ENCODE data around the gene CDH13. TPM values are rescaled to one million over a fixed set of nuclear protein-coding genes. Genes with fewer than 3 reads are reported as not detected.

The CDH13 gene
- total RNA-seq, 1 experiment from 2014 or later = 36.5 TPM

DNA sequence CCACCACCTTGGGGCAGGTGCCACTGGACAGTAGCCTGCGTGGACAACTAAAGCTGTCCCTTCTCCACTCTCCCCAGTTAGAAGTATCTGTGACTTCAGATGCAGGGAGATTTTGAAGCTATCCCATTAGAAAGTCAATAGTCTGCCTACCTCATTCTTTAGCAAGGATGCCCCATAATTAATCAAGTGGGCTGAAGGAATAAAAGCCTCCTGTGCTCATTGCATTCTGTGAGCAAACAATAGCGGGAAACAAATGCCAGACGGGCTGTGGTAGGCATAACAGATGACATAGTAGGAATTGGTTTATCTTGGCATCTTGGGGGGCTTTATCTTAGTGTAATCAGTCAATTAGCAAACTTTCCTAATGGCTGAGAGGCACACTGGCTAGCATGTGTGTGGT, 1084.3 kb downstream of the CDH13 start:
- DNase-seq (ENCODE audit: low read depth) = no peak

DNA sequence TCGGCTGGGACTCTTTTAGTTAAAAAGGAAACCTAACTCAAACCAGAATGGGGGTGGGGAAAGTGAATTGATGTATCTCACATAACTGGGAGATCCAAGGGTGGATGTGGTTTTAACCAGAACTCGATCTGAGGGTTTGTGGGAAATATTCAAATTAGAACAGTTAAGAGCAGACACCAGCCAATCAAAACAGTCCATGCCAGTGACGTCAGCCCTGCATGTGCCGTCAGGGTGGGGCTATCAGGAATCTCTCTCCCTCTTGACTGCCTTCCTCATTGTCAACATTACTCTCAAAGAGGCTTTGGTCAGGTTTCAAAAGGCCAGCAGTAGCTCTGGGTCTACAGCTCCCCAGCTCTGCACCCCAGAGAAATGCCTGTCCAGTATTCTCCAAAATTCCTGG, 1086.8 kb downstream of the CDH13 start:
- peak; percentile 33 for DNase-seq (ENCODE audit: low read depth)

DNA sequence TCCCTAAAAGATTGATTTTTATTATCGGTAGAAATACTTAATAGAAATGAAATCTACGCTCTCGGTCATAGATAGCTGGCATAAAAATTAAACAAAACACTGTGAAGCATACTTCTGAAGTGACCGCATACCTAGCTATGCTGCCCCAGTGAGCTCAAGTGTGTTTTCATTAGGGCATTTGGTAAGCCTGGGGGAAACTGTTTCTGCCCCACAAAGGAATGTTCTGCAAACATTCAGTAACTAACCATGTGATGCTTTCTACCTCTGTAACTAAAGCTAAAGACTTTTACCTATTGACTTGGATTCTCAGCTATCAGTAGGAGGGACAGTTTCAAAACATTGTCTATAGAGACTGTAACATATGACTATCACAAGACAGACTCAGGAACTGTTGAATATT, 1087.5 kb downstream of the CDH13 start:
- DNase-seq (ENCODE audit: low read depth) = no peak

DNA sequence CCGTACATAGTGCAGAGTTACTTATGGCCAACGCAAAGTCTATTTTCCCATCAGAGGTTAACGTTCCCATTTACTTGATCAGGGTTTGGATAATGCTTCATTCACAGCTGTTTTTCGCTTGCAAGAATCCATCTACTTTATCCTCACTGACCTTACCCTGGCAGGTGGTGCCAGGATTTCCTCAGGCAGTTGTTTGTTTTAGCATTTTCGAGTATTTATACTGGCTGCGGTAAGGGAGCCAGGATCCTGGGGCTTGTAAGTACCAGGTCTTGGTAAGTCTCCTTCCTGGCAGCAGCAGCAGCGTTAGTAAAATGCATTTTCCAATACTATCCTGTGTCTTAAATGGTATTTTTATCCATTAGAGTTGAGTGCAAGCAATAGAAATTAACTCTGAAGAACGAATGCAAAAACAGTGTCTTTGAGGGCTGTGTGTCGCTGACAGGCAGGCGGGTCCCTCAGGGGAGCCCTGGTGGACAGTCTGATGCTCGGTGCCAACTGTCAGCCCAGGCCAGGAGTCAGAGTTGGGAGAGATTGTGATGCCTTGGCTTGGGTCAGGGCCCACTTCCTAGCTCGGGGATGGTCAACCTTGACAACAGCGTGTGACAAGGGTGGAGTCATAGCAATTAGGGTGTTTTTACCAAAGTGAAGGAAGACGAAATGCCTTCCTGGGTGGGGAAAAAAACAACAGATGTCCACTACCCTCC, 1088.6 kb downstream of the CDH13 start:
- no peak for DNase-seq (ENCODE audit: low read depth)

DNA sequence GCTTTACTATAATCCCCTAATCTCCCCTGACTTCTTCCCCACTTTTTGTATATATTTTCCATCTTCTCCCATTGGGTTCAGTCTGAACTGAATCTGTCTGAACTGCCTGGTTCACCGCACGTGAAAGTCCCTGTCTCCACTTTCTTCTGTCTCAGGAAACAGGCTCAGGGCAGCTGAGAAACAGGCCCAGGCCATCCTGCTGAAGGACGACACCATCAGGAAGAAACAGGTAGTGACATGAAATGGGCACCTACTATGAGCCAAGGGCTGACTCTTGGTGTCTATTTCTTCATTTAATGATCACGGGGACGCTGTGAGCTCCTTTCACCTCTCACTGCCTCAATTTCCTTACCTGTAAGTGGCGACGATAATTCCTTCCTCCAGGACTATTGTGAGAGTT, 1090.5 kb downstream of the CDH13 start:
- no peak for DNase-seq (ENCODE audit: low read depth)

DNA sequence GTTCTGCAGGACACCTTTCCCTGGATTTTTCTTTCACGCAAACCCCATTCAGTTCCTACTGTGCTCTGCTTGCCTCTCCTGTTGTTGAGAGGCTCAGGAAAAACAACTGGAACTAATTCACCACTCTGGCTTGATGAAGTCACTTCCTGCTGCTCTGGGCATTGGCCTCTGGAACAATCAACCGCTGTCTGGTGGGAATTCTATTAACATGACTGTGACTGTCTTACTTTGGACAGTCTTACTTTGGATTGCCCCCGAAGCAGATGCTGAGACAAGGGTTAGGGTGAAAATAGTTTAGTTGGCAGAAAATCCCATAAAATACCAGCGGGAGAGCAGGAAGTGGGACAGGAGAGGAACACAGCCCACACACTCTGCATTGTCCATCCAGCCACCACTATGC, 1091.0 kb downstream of the CDH13 start:
- peak; percentile 70 for DNase-seq (ENCODE audit: low read depth)

DNA sequence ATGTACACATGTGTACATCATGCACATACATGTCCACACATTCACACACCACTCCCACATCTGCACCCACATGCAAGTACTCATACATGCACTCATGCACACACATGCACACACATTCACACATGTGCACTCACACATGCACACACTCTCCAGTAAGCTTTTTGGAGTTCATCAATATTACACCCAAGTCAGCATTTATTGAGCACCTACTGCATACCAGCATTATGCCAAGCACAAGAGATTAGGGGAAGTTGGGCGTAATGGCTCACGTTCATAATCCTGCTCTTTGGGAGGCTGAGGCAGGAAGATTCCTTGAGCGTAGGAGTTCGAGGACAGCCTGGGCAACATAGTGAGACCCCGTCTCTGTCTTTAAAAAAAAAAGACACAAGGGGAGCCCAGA, 1093.4 kb downstream of the CDH13 start:
- no peak for DNase-seq (ENCODE audit: low read depth)

DNA sequence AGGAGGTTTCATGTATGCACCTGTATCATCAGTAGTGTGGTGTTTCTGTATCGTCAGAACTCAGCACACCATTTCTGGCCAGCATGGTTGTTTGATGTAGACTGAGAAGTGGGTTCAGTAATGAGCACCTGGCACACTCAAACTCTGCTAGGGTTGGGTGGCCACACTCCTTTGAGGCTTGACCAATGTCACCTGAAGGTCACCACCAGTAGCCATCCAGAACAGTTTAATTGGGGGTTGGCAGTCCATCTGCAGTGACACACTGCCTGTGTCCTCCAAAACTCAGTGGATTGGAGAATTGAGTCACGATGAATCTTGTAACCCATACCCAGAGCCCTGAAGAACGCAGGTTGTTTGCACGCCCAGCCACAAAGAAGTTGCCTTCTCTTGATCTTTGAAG, 1094.2 kb downstream of the CDH13 start:
- DNase-seq (ENCODE audit: low read depth) = no peak

DNA sequence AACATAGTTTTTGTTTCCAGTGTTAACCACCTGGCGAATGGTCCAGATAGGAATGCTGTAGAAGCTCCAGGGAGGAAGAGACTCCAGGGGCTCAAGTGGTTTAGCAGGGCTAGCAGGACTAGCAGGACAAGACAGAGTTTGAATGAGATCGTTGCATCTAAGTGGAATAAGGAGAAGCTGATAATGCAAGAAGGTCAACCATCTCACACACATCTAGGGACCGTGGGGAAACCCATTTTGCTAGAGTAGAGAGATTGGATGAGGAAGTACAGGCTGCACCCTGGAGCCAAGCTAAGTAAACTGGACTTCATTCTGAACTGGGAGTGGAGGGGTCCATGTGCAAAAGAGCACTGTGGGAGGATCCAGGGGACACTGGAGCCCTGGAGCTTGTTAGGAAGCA, 1094.9 kb downstream of the CDH13 start:
- no peak for DNase-seq (ENCODE audit: low read depth)

DNA sequence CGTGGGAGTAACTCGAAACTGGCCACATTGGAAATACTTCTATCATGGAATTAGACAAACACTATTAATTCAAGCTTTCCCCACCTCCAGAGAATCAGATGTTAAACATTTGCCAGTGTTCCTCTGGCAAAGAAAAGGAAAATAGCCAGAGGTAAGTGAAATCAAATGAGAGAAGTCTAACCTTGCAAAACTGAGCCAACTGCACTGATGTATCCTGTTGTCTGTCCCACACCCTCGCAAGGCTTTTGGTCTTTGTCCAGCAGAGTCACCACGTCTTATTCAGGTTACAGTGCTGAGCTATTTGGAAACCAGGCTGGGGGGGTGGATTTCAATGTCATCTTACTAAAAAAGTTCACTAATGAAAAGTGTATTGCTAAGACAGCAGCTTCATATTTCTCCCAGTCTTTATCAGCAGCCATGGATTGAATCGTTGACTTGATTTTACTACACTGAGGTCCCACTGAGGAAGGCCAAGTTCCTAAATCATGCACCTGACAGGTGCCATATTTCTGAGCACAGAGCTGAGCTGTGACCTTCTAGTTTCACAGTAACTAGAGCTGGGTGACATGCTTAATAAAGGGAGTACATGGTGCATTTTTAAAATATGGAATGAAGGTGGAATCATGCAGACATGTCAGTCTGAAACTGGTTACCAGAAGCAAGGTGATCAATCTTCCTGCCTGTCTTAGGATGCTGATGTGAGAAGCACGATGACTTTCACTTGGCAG, 1095.9 kb downstream of the CDH13 start:
- no peak for DNase-seq (ENCODE audit: low read depth)

DNA sequence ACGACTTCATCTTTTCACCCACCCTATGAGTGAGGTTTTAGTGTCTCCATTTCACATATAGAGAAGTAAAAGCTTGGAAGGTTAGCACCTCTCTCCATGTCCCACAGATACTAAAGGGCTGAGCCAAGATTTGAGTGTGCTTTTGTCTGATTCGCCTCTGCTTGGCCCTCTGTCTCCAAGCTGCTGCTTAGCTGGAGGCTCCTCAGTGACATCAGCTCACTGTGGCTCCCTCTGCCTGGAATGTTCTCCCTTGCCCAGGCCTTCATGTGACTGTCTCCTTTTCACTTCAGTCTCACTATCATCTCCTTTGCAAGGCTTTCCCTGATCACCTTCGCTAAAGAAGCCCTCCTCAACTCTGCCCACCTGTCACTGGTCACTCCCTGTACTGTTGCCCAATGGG, 1096.5 kb downstream of the CDH13 start:
- no peak for DNase-seq (ENCODE audit: low read depth)

DNA sequence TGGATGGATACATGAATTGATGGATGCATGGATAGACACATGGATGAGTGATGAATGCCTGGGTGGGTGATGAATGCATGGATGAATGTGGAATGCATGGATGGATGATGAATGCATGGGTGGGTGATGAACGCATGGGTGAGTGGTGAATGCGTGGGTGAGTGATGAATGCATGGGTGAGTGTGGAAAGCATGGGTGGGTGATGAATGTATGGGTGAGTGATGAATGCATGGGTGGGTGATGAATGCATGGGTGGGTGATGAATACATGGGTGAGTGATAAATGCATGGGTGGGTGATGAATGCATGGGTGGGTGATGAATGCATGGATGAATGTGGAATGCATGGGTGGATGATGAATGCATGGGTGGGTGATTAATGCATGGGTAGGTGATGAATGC, 1097.1 kb downstream of the CDH13 start:
- no peak for DNase-seq (ENCODE audit: low read depth)

DNA sequence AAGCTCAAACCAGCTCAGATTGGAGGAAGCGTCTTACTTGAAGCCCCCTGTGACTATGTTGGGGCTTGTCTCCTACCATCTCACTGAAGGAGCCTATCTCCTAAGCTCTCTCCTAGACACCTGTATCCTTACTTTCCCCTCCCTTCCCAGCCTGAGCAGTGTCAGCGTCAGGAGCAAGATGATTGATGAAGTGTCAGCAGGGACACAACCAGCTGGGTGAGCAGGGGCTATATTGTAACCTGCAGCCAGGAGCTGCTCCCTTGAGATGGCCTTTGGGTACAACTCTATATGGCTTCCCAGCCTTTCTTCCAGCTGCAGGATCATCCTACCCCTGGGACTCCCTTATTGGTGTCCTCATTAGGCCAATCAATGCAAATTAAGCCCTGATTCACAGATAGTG, 1097.8 kb downstream of the CDH13 start:
- DNase-seq (ENCODE audit: low read depth) = no peak

DNA sequence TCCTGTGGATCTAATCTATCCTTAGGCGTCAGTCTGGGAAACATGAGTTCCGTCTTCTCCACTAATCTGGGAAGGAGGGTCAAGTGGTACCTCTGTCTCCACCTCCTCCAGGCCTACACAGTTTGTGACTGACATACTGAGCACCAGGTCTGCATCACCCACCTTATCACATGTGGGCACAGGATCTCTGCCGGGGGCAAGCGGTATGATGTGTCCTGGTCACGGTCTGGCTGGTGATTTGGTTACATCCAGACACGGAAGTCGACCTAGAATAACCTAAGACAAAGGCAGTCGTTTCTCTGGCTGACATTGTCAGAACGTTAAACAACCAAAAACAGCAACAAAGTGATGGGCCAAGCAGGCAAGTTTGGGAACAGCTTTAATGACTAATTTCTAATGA, 1098.5 kb downstream of the CDH13 start:
- DNase-seq (ENCODE audit: low read depth) = no peak

DNA sequence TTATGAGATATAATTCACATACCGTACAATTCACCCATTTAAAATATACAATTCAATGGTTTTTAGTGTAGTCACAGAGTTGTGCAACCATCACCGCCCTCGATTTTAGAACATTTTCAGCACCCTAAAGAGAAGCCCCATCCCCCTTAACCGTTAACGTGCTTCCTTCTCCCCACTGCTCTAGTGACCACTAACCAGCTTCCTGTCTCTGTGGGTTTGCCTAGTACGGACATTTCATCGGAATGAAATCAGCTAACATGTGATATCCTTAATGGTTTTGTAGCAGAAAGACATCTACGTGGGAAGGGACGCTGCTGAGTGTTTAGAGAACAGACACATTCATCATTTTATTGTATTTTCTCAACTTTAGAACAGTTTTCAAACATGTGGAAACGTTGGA, 1100.2 kb downstream of the CDH13 start:
- peak; percentile 71 for DNase-seq (ENCODE audit: low read depth)

DNA sequence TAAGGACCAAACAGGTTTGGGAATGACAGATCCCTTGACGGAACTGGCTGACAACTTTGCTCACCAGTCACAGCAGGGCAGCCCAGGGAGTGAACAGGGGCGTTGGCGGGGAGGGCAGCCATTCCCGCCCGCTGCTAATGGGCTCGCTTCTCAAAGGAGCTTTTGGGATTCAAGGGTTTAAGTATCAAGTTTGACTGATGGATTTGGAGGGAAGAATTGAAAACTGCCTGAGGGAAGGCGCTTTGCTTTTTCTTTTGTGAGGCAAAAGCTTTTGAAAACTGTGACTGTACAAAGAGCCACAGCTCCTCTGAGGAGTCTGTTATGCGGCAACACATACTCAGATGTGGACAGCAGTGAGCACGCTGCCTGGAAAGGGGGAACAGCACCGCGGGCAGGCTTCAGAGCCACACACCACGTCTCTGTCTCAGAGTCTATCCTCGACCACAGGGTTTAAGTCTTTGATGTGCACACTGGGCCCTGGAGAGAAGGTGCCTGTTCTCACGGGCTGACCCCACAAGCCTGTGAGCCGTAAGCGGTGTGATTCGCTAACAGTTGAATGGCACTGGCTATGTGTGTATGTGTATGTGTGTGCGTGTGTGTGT, 1101.1 kb downstream of the CDH13 start:
- no peak for DNase-seq (ENCODE audit: low read depth)

DNA sequence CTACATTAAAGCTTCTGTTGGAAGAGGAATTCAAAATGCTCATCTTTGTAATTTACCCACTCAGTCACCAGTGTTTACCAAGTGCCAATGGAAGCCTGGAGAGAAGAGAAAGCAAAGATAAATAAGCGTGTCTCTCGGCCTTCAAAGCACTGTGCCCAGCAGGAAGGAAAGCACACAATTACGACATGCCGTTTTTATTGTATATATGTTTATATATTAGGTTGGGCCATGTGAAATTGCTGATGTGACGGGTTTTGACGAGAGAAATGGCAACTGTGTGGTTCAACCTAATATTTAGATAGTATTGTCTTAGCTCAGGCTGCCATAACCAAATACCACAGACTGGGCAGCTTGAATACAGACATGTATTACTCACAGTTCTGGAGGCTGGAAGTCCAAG, 1101.7 kb downstream of the CDH13 start:
- DNase-seq (ENCODE audit: low read depth) = no peak

DNA sequence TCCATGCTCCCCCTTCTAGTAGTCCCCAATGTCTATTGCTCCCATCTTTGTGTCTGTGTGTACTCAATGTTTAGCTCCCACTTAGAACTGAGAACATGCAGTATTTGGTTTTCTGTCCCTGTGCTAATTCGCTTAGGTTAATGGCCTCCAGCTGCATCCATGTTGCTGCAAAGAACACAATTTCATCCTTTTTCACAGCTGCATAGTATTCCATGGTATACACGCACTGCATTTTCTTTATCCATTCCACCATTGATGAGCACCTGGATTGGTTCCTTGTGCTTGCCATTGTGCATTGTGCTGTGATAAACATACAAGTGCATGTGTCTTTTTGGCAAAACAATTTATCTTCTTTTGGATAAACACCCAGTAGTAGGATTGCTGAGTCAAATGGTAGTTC, 1104.0 kb downstream of the CDH13 start:
- no peak for DNase-seq (ENCODE audit: low read depth)

DNA sequence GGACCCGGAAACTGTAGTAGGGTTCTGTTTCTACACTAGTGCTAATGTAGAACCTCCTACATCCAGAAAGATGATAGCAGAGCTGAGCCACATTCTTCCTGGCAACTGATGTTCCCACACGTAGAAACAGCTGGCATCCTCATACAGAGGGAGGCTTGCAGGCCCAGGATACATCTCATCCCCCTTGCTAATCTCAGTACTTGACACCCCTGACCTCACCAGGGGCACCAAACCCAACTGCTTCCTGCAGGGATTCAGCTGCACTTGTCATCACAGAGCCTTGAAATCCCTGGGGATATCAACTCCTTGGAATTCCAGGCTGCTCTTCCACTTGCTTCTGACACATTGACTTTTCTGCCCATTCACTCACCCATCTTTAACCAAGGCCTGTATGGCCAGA, 1105.8 kb downstream of the CDH13 start:
- no peak for DNase-seq (ENCODE audit: low read depth)

DNA sequence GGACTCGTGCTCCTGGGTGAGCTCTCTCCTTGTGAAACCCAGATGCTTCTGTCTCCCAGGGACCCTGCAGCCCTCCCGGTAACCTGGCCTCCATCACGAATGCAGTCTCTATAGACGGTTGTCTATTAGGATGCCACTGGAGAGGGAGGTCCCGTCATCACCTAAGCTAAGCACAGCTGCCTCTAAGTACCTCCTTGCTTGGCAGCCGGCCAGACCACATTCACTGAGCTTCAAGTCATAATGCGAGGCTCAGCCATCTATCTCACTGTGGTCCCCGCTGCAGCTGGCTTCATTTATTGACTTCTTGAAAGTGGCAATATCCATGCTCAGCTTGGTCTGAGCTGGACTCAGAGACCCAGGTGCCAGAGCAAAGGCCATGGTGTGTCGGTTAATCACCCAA, 1106.5 kb downstream of the CDH13 start:
- DNase-seq (ENCODE audit: low read depth) = no peak

DNA sequence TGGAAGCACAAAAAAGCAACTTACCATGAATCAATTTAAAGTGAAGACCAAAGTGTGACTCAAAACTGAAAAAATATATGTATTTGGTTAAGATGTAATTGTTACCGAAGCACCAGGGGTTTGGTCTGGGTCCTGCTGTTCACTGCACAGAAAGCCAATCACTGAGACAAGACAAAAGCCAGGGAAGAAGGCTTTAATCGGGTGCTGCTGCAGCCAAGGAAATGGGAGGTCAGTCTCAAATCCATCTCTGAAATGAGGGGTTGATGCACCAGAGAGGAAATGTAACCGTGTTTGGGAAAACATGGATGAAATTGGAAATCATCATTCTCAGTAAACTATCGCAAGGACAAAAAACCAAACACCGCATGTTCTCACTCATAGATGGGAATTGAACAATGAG, 1107.4 kb downstream of the CDH13 start:
- no peak for DNase-seq (ENCODE audit: low read depth)

DNA sequence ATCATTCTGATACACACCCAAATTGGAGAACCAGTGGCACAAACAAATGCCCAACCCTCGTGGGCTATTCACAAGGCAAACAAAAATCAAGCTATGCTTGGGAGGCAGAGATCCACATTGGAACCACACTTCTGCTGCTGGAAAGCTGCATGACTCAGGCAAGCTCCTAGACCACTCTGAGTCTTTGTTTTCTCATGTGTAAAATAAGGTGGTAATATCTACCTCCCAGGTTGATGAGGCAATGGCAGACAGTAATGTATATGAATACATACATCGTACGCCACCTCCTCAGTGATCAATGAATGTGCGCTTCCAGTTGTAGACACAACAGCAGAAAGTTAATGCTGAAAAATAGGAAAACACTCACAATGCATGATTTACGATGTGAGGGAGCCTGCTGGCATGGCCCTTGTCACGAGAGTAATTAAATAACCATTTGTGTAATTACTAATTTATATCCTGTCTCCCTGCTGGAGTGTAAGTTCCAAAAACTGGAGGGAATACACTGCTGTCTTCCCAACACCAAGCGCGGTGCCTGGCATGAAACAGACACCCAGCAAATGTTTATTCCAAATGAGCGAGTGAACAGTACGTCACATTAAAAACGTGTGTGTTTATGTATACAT, 1111.1 kb downstream of the CDH13 start:
- no peak for DNase-seq (ENCODE audit: low read depth)
